OCI-LY3 (cell line): ENCODE data around the gene CALM3.

Experiments used
- CTCF ChIP-seq: fragments of 200-600, 300-600 bp; sonication (generic); IDR thresholded peaks from 2 replicates; pipeline ENCODE4 v1.5.1; 2014; ENCODE audit warnings: antibody characterized with exemption, low read length, low read depth
- EZH2phosphoT487 ChIP-seq: fragments of 200-600 bp; shearing (Covaris generic); IDR thresholded peaks from 2 replicates; pipeline ENCODE4 v1.6.1; 2018; ENCODE audit warnings: antibody characterized with exemption, mixed run types, low read depth

- TF ChIP-seq EZH2phosphoT487 (no peak), CTCF (no peak)
Observed at GRCh38 chr19:46555628-46556280, 45.4 kb upstream of the CALM3 start.
